GM06990 (cell line): Measurements from ENCODE around the gene KLKB1.
A peak's percentile ranks its signal among the peaks of the same experiment; 100 is the strongest.

Experiments used
- DNase-seq: peaks from one replicate; pipeline ENCODE4 v3.0.0-alpha.2; 2011; ENCODE audit not compliant: insufficient read length; ENCODE audit errors: extremely low read depth
- H3K27me3 ChIP-seq: replicated peaks from 2 replicates; pipeline ENCODE4 v1.6.0; 2011; ENCODE audit warnings: low read length; ENCODE audit not compliant: control insufficient read depth, insufficient read depth
- H3K36me3 ChIP-seq: 2 replicates; pipeline ENCODE4 v1.5.1; 2011; ENCODE audit warnings: low read length; ENCODE audit not compliant: control insufficient read depth, insufficient read depth
- H3K4me3 ChIP-seq: replicated peaks from 2 replicates; pipeline ENCODE4 v1.5.1; 2011; ENCODE audit warnings: low read depth, mild to moderate bottlenecking, control low read depth, low read length
- TF ChIP-seq, protein P1 (sequence below): IDR thresholded peaks from 2 replicates; pipeline ENCODE4 v1.5.1; 2011; ENCODE audit warnings: low read length, control low read depth, mild to moderate bottlenecking, inconsistent platforms; ENCODE audit not compliant: insufficient read depth, poor library complexity, severe bottlenecking

KLKB1 gene

DNA sequence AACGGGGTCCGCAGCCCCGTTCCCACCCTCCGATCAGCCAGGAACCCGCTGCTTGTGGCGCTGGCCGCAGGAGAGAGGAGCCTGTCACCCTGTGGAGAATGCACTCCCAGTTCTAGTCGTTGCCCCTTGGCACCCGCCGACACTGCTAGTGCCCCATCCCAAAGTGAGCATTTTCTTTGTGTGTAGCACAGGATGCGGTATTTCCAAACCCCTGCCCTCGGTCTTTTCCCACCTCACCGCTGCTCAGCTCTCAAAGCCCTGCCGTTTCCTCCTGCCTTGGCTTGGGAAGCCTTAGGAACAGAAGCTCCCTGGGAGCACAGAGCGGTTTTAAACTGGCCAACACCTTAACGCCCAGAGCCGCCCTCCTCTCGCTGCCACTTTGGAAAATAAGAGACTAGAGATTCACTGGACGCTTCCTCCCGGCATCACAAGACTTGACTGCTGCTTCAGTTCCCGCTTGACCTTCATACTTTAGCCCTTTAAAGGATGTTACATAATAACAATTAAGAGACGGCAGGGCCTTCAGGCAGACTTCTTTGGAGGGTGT is 35.2 kb upstream of the KLKB1 start:
- peak overlapping the region; percentile 98 for H3K4me3 ChIP-seq
- TF ChIP-seq, protein P1, sequence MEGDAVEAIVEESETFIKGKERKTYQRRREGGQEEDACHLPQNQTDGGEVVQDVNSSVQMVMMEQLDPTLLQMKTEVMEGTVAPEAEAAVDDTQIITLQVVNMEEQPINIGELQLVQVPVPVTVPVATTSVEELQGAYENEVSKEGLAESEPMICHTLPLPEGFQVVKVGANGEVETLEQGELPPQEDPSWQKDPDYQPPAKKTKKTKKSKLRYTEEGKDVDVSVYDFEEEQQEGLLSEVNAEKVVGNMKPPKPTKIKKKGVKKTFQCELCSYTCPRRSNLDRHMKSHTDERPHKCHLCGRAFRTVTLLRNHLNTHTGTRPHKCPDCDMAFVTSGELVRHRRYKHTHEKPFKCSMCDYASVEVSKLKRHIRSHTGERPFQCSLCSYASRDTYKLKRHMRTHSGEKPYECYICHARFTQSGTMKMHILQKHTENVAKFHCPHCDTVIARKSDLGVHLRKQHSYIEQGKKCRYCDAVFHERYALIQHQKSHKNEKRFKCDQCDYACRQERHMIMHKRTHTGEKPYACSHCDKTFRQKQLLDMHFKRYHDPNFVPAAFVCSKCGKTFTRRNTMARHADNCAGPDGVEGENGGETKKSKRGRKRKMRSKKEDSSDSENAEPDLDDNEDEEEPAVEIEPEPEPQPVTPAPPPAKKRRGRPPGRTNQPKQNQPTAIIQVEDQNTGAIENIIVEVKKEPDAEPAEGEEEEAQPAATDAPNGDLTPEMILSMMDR, result no peak
- H3K27me3 ChIP-seq, result no peaks in the 10 kb centered on the region
- H3K36me3 ChIP-seq, result peaks cover 3% of the 10 kb centered on the region; the same call in 1 of the 2 replicates
- DNase-seq, result no peak

DNA sequence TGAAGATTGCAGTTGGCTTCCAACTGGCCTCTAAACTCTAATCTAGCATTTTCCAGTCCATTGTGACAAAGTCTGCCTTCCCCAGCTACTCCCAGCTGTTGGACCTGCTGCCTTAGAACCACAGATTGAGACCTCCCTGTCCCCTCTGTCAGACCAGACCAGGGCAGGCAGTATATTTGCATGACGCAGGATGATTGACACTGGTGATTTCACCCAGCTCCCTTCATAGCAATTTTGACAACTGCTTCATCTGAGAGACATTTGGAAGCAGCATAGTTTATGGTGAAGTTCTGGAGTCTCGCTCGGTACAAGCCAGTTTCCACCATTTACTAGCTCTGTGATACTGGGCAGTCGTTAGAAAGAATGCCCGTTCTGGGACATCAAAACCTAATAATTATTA is 33.5 kb upstream of the KLKB1 start:
- Histone ChIP-seq H3K36me3 (peaks cover 5% of the 10 kb centered on the region; the same call in 1 of the 2 replicates), H3K4me3 (no peak overlapping the region), H3K27me3 (no peaks in the 10 kb centered on the region)
- no peak for DNase-seq
- TF ChIP-seq, protein P1, result no peak

DNA sequence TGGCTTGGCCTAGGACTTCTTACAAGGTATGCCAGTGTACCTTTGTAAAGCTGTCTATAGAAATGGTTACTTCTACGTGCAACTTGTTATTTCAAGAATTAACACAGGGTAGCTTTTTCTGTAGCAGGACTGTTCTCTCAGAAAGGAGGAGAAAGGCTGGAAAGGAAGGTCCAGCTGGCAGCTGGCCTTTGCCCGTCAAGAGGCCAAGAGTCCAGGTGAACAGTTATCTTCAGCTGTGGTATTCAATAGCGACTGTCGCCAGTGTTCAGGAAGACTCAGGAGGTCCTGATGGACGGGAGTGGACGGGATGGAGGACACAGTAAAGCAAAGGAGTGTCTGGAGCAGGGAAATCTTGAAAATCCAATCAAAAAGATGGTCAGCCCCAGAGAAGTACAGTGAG is 31.2 kb upstream of the KLKB1 start:
- no peak overlapping the region for H3K4me3 ChIP-seq
- H3K27me3 ChIP-seq, result no peaks in the 10 kb centered on the region
- TF ChIP-seq, protein P1, result no peak
- H3K36me3 ChIP-seq, result peaks cover 5% of the 10 kb centered on the region; the same call in 1 of the 2 replicates
- no peak for DNase-seq

DNA sequence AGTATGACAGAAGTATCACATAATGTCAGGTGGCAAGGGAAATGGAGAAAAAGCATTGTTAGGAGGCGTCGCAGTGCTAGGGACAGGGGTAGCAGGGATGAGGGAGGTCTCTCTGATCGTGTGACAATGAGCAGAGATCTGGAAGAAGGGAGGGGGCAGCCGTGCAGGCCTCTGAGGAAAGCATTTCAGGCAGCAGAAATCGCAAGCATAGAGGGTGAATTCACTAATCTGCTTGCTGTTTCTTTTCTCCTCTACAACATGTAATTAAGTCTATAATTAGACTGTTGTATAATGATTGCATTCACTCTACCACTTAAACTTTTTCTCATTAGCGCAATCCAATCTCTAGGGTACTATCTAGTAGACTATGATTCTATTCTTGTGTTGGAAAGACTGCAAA is 26.8 kb upstream of the KLKB1 start:
- H3K27me3 ChIP-seq, result no peaks in the 10 kb centered on the region
- no peak overlapping the region for H3K4me3 ChIP-seq
- no peak for DNase-seq
- TF ChIP-seq, protein P1, result no peak
- peaks cover 3% of the 10 kb centered on the region; the same call in 1 of the 2 replicates for H3K36me3 ChIP-seq

DNA sequence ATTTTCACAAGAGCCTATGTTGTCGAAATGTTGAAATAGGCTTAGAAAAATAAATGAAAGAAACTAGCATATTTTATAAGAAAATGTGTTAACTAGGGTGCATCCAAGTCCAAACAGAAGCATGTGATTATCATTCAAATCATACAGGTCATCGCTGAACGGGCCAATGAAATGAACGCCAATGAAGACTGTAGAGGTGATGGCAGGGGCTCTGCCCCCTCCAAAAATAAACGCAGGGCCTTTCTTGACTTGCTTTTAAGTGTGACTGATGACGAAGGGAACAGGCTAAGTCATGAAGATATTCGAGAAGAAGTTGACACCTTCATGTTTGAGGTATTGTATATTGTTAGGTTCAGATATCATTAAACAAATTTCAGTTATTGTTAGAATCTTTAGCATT is 26.3 kb upstream of the KLKB1 start:
- no peaks in the 10 kb centered on the region for H3K27me3 ChIP-seq
- TF ChIP-seq, protein P1, result no peak
- H3K36me3 ChIP-seq, result peaks cover 3% of the 10 kb centered on the region; the same call in 1 of the 2 replicates
- no peak overlapping the region for H3K4me3 ChIP-seq
- no peak for DNase-seq
